IPS DF 4.7 (cell line): ENCODE results near the gene TTC22.

Experiments used
- DNase-seq: peaks from one replicate; pipeline ENCODE4 v3.0.0-alpha.2; 2013; ENCODE audit warnings: low spot score; ENCODE audit errors: extremely low read depth

TTC22 gene

GRCh38 chr1:54751426-54751825 lies 49.7 kb downstream of the TTC22 start:
- no peak for DNase-seq

DNA sequence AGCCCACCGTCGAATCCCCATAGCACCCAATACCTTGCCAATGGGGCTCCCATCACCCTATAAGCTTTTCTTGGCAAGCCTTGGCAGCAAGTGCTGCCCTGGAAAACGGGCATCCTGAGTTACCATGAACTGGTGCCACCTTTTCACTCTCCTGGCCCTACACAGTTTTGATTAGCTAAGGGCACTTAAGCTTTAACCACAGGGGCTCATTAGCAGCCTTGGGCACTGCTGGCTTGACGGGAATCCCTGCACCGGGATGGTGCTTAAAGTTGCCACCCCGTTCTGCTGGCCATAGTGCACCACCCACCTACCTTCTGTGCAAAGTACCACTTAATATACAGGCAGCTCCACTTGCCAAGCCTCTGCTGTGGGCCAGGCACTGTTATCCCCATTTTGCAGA lies 50.5 kb downstream of the TTC22 start:
- no peak for DNase-seq

DNA sequence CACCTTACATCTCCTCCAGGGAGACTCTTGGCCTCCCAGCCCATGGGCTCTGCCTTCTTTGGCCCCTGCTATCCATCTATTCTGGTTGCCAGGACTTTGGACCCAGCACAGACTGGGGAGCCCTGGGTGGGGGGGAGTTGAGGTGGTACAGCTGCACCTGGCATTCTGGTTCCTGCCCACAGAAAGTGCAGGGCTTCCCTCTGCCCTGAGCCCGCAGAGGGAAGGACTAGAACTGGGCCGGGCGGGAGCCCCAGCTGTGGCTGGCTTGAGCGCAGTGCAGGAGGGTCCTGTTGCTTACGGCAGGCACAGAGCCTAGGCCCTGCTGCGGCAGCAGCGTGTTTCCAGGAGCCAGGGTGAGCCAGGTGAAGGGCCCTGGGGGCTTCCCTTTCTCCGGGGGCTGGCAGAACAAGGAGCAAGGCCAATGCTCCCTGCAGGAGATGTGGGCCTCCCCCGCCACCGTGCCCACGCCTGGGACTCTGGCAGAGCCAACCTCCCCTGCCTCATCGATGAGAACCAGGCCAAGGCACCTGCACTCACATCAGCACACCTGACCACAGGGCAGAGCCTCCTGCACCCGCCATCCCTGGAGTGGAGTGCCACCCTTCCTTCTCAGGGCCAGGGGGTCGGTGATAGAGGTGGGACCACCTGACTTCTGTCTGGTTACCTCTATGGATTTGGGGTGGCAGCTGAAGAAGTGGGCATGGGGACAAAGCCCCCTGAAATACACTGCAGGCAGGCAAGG lies 52.9 kb downstream of the TTC22 start:
- no peak for DNase-seq

DNA sequence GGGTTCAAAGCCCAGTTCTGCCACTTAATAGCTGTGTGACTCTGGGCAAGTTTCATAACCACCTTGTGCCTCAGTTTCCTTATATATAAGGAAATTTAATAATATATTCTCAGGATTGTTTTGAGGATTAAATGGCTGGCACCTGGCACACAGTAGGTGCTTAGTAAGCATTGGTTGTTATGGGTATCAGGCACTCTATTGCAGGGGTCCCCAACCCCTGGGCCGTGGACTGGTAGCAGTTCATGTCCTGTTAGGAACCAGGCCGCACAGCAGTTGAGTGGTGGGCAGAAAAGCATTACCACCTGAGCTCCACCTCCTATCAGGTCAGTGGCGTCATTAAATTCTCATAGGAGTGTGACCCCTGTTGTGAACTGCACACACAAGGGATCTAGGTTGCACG lies 55.3 kb downstream of the TTC22 start:
- DNase-seq: no peak

DNA sequence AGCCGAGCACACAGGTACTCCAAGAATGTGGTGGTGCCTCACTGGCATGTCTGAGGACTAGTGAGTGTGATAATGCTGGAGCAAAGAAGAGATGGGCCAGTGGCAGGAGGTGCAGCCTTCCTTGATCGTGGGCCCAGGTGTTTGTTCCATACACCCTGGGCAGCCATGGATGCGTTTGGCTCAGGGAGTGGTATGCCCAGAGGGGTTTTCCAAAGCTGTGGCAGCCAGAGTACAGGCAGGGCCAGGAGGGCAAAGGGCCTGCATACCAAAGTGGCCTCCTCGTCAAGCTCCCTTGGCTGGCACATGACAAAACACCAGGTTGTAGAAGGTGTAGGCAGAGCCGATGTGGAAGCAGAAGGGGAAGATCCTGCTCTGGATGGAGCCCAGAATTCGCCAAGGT lies 55.8 kb downstream of the TTC22 start:
- DNase-seq: no peak

DNA sequence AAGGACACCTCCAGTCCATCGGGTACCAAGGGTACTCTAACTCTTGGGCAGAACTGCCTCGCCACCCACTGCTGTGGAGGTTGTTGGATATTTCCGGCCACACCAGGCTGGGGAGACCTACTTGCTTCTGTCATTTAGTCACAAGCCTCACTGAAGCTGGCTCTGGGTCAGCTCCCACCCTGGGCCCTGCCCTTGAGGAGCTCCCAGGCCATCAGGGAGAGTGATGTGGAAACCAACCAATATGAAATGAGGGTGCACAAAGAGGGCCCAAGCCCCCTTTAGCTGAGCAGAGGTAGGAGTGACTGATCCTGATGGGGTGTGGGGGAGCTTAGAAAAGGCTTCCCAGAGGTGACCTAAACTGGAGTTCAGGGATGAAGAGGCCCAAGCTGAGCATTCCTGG lies 56.4 kb downstream of the TTC22 start:
- DNase-seq: no peak

DNA sequence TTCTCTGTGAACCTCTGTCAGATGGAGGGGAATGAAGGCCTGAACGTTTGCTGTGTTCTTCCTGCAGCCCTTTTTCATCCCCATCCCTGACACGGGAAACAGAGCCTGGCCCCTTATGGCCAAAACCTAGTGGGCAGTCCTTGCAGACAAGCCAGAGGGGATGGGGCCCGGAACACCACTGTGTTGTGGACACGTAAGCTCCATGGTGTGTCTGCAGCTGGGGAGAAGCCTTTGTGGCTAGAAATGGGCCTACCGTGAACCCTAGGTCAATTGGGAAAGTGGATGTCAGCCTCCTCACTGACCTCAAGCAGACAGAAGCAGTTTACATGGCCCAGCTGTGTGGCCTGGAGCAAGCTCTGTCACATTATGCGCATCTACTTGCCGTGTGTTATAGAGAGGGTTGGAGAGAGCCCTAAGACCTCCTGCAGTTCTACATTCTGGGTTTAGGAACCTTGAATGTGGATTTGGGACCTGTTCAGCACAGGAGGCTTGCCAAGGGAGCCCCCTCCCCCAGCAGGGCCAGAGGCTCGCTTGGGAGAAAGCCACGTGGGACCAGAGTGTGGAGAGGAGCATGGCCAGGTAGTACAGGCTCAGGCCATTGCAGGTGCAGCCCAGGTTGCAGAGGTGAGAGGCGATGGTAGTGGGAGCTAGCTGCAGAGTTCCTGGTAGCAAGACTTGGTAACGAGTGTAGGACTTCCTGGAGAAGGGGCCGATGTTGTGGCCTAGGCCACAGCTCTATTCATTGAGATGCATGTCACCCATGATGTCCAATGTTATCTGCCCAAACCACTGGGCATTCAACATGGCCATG lies 57.5 kb downstream of the TTC22 start:
- DNase-seq: no peak

DNA sequence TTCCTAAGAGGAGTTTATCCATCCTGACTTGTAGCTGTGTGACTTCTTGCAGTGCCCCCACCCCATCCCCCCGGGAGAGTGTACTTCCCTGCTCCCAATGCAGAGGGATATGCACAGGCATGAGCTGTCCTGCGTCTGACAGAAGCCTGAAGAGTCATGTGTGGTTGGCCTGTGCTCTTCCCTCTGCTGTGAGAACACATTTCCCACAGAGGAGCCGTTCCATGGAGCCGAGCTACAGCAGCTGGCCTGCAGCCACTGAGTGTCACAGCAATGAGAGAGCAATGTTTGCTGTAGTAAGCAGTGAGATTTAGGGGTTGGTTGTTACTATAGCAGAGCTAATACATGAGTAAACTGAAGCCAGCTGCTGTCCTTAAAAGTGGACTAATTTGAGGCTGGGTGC lies 58.8 kb downstream of the TTC22 start:
- no peak for DNase-seq

GRCh38 chr1:54741531-54741930 lies 59.6 kb downstream of the TTC22 start:
- no peak for DNase-seq

DNA sequence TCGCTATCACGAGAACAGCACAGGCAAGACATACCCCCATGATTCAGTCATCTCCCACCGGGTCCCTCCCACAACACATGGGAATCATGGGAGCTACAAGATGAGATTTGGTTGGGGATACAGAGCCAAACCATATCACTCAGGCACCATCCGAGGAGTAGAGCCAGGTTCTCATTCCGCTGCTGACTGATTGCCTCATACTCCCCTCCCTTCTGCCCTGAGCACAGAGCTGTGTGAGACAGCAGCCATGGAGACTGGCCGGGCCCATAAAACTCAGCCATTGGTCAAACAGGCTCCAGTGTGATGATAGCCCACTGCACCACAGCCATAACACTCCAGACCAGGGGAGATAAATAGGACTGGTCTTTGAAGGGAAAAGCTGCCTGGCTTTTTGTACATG lies 62.9 kb downstream of the TTC22 start:
- DNase-seq: no peak

GRCh38 chr1:54736685-54737084 lies 64.4 kb downstream of the TTC22 start:
- no peak for DNase-seq
